Measurements from ENCODE around the gene ST3GAL4. TPM values are rescaled to one million over a fixed set of nuclear protein-coding genes. Genes with fewer than 3 reads are reported as not detected.

Gene ST3GAL4
- total and polyA plus RNA-seq, 2 of the 8 experiments (the other 6 are each of a cell fraction or from before 2014, with no cell fraction given): 15.6 to 20.0 TPM

GRCh38 chr11:126311401-126312291, 43.8 kb upstream of the ST3GAL4 start (continued):
- TF ChIP-seq NRF1 (IDR thresholded peaks at IDR 0.05; ENCODE audit: low read depth, low read length) (no peak), HDAC6 (IDR thresholded peaks at IDR 0.05; ENCODE audit: low read depth, low read length) (no peak), NANOG (IDR thresholded peaks at IDR 0.05; ENCODE audit: insufficient read depth, low read depth, low read length, poor library complexity, severe bottlenecking) (no peak), POLR2AphosphoS5 (IDR thresholded peaks at IDR 0.05; ENCODE audit: low read depth, low read length) (no peak), TEAD4 (IDR thresholded peaks at IDR 0.05; ENCODE audit: low read depth, low read length) (no peak), POU5F1 (IDR thresholded peaks at IDR 0.05; ENCODE audit: low read depth, low read length) (no peak), CTCF (IDR thresholded peaks at IDR 0.05; ENCODE audit: control extremely low read depth in 1 of 3, insufficient read depth in 1 of 3, low read depth in 1 of 3, low read length in 3 of 3) (no peak), RAD21 (IDR thresholded peaks at IDR 0.05 in 1 of 2, conservative IDR thresholded peaks at IDR 0.05 in 1 of 2; ENCODE audit: low read depth in 2 of 2, low read length in 2 of 2) (no peak)
